ENCODE results near the gene RB1.

The RB1 gene

DNA sequence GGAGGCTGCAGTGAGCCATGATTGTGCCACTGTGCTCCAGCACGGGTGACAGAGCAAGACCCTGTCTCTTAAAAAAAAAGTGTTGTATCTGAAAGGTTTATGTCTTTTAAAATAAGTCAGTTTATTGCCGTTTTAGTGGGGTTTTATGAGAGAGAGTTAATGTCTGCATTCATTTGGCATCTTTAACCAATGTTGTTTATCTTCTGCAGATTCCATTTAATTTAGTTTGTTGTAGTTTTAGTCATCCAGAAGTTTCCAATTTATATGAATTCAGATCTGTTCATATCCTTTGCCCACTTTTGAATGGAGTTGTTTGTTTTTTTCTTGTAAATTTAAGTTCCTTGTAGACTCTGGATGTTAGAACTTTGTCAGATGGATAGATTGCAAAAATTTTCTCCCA, 146.1 kb downstream of the RB1 start:
- DNase-seq (ENCODE audit: low read depth), result no peak

DNA sequence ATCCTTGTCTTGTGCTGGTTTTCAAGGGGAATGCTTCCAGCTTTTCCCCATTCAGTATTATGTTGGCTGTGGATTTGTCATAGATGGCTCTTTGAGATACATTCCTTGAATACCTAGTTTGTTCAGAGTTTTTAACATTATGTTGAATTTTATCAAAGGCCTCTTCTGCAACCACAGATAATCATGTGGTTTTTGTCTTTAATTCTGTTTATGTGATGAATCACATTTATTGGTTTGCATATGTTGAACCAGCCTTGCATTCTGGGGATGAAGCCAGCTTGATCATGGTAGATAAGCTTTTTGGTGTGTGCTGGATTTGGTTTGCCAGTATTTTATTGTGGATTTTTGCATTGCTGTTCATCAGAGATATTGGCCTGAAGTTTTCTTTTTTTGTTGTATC, 147.6 kb downstream of the RB1 start:
- DNase-seq (ENCODE audit: low read depth), result peak; percentile 37

DNA sequence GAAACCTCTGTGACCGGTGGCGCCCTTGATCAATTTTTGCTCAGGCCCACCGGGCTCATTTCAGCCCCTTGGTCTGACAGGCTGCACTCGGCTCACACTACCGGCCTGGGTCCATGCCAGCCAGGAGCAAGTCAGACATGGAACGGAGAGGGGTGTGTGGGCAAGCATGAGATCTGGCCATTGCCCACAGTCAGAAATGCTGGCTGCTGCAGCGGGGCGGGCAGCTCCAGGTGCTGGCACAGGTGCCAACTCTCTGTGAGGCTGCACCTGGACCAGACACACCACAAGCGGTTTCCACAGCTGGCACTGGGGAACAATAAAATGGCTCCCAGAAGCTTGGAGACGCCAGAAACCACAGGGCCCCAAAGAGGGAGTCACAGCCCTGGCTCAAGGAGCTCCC, 153.0 kb downstream of the RB1 start:
- DNase-seq (ENCODE audit: low read depth), result no peak

DNA sequence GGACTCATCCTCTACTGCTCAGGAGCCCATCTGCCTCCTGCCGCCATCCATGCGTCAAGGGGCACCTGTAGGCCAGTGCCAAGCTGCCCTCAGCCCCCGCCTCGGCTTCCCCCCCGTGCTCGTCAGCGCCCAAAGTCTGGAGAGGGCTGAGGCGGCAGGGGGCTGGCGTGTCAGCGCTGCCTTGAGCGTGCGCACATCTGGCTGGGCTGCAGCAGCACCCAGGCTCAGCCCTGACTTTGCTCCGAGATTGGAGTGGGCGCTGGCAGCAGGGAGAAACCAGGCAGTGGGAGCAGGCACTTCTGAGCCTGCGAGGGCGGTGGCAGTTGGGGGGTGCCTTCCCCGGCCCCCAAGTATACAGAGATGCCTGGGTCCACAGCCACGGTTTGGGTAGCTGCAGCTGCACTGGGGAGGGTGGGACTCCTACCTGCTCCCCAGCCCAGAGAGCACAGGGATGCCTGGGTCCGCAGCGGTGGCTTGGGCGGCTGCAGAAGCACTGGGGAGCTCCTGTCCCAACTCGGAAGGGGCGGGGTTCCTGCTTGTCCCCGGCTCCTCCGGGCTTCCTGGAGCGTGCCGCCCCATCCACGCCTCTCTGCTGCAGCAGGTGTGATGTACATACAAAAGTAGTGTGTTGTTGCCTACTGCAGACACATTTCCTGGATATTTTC, 154.2 kb downstream of the RB1 start:
- no peak for DNase-seq (ENCODE audit: low read depth)

DNA sequence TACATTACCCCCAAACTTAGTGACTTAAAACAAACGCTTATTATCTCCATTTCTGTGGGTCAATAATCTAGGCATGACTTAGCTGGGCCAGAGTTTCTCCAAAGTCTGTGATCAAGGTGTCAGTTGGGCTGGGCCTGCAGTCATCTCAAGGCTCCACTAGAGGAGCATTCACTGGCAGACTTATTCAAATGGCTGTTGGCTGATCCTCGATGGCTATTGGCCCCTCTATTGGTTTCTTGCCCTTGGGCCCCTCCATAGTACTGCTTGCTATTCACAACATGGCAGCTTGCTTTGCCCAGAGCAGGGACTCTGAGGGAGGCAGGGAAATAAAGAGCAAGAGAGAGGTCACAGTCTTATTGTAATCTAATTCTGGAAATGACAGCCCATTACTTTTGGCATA, 171.7 kb downstream of the RB1 start:
- DNase-seq (ENCODE audit: low read depth), result no peak

DNA sequence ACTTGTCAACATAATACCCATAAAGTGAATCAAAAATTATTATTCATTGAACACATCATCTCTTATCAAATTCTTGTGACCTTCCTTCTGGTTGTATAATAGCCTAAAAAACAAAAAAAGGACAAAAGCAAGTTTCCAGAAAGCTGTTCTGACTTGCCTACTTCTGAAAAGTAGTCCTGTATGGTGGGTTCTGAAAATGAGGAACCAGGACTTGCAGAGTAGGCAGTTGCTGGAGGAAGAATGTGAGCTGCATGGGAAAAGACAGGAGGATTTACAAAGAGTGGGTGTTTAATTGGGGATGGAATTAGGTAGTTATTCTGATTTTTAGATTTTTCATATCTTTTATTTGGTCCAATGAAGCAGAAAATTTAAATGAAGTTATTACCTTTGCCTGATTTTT, 172.7 kb downstream of the RB1 start:
- no peak for DNase-seq (ENCODE audit: low read depth)

DNA sequence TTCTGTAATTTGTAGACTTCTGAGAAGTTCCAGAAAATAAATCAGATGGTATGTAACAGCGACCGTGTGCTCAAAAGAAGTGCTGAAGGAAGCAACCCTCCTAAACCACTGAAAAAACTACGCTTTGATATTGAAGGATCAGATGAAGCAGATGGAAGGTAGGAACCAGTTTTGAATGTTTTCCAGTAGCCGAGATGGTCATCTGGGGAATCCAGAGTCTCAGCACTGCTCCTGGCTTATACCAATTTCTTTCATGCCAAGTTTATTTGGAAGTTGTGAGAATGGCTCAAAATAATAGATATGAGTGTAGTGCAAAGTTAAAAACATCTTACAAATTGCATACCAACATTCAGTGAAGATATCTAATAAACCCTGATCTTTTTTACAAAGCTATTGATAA, 173.1 kb downstream of the RB1 start:
- no peak for DNase-seq (ENCODE audit: low read depth)

DNA sequence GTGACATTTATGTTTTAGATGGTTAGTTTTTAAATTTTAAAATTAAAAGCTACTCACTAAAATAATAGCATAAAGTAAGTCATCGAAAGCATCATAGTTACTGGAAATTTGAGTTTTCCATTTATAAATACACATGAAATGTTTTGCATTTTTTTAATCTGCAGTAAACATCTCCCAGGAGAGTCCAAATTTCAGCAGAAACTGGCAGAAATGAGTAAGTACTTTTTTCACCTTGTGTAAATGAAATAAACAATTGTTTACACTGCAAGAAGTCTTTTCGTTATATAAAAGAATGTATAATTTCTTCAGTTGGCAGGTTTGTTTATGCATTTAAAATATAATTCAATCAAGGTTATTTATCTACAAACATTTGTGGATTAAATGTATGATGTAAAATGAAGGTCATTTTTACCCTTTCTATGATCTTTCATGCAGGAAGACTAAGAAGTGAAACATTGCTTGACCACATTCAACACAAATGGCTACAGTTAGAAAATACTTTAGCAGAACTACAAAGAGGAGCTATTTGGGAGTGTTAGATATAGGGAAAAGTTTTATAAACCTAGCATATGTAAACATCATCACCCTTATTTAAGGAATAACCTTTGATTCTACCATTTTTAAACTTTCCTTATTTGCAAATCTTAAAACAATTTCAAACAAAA, 173.8 kb downstream of the RB1 start:
- DNase-seq (ENCODE audit: low read depth), result no peak

DNA sequence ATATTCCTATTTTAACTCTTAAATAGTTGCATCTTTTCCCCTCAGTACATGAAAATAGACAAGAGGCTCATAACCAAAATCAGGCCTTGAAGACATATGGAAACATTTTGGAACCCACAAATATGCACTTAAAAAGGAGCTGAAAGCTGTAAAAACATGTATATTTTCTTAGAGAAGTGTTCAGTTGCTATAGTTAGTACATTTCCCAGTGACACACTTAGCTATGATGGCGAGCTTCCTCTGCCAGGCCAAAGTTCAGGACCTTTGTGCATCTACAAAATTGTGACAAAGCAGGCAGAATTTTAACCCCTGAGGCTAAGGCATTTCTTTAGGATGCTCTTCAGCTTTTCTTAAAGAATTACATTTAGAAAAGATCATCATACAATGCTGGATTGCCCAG, 174.8 kb downstream of the RB1 start:
- DNase-seq (ENCODE audit: low read depth), result no peak

DNA sequence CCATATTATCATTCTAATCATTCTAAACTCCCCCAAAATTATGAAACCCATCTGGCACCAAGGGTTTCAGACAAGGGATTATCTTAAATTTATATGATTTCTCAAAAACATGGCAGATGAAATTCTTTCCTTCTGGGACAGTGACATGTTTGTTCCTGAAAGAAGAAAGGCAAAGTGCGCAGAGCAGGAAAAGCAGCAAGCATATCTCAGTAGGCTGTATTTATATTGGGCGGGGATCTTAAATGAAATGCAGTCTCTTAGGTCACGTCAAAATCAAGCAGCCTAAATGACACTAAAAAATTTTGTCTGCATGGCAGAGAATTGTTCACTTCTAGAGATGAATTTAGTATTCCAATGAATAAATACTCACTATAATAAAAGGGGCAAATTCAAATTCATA, 180.0 kb downstream of the RB1 start:
- no peak for DNase-seq (ENCODE audit: low read depth)

DNA sequence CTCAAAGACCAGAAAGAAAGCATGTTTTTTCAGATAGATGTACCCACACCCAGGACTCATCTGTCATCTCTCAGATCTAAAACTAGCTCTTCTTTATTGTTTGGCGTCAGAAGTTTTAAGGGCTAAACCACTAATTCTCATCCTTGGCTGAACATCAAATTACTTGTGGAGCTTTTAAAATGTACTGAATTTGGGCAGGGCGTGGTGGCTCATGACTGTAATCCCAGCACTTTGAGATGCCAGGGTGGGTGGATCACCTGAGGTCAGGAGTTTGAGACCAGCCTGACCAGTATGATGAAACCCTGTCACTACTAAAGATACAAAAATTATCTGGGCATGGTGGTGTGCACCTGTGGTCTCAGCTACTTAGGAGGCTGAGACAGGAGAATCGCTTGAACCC, 181.9 kb downstream of the RB1 start:
- no peak for DNase-seq (ENCODE audit: low read depth)

DNA sequence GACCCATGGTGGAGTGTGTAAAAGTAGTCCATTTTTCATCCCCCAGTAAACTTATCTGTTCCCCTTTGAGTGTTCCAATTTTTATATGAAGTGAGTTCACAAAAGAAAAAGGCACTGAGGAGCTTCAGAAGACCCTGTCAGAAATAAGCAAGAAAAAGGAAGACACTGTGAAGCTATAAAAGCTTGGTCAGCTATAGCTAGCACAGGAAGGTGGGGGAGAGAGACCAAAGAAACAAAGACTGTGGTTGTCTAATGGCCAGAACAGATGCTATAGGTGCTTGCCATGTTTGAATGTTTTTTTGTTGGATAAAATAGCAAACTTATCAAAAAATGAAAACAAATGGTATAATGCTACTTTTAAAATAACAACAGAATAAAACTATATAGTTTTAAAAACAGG, 182.8 kb downstream of the RB1 start:
- no peak for DNase-seq (ENCODE audit: low read depth)

DNA sequence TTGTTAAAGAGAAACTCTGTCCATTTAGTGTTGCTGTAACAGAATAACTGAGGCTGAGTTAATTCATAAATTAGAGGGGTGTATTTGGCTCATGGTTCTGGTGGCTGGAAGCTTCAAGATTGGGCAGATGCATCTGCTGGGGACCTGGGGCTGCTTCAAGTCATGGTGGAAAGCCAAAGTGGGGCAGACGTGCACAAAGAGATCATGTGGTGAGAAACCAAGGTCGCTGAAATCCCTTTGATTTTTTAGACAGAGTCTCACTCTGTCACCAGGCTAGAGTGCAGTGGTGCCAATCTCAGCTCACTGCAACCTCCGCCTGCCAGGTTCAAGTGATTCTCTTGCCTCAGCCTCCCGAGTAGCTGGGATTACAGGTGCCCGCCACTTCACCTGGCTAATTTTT, 183.3 kb downstream of the RB1 start:
- DNase-seq (ENCODE audit: low read depth), result no peak

DNA sequence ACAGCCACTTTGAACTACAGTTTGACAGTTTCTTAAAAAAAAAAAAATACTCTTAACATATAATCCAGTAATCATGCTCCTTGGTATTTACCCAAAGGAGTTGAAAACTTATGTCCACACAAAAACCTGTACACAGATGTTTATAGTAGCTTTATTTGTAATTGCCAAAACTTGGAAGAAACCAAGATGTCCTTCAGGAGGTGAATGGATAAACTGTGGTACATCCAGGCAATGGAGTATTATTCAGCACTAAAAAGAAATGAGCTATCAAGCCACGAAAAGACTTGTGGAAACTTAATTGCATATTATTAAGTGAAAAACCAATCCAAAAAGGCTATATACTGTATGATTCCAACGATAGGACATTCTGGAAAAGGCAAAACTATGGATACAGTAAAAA, 184.4 kb downstream of the RB1 start:
- no peak for DNase-seq (ENCODE audit: low read depth)

DNA sequence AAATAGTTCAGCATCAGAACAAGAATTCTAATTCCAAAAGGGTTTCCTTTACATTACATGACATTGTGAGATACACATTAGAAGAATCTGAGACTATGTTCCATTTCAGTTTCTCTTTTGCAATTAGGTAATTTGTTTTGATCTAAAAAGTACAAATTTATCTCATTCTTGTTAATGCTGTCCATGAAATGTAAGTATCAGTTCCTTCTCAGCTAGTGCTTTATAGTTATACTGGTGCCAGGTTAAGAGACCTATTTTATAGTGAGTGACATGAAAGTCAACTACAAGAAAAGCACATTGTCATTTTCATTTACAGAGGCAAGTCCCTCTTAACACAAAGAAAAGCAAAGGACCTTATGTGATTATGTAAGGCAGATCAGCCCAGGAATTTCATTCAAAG, 185.4 kb downstream of the RB1 start:
- no peak for DNase-seq (ENCODE audit: low read depth)

DNA sequence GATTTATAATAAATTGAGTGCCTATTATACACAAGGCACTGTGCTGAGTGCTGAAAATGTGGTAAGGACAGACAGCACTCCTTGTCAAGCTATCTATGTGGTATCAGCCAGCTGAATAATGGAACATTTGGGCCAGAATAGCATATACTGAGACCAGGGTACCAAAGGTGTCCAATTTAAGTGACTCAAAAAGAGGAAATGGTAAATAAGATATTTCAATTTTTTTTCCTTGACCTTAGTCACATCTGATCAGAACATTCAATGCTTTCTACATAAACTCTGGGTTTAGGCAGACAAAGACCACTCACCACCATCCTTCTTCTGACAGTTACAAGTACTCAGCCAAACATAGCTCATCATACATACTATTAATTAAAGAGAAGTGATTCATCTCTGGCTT, 186.1 kb downstream of the RB1 start:
- DNase-seq (ENCODE audit: low read depth), result no peak

DNA sequence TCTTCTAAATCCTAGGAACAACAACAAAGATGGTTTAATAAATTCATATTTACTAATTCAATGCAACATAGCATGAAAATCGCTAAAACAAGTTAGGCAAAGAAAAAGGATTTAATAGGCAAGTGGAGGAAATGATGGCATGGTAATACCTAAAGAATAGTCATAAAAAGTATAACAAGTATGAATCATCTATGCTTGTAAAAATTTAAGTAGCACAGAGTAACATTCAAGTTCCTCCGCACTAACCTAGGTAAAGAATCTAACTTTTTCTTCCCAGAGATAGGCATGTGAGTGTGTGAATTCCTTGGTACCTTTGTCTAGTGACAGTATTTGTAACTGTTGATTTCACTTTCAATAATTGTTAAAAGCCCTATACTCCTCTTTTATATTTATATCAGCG, 186.7 kb downstream of the RB1 start:
- no peak for DNase-seq (ENCODE audit: low read depth)

DNA sequence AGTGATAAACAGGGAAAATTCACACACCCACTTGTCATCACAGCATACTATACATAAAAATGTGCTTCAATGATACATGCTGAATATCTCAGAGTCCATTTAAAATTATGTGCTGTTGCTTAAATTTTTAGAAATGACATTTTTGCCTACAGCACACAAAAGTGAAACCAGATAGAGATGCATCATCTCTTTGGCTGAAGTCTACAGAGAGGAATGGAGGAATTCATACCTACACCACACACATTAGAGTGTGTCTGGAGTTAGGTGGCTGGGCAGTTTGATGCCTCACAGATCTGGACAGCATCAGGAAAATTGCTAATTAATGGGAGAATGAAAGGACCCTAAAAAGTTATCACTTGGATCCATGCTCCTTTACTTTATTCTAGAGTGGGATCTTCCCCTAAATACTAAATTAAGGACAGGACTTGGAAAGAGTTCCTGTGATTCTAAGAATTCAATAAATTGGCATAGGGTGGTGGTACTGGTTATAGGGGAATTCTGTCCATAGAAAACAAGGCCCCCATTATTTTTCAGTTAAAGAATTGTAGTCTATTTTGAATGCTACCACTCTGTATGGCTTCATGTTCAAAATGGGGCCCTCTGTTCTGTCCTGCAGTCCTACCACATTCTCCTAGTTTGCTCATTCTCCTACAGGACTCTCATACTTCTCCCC, 188.0 kb downstream of the RB1 start:
- peak; percentile 11 for DNase-seq (ENCODE audit: low read depth)

DNA sequence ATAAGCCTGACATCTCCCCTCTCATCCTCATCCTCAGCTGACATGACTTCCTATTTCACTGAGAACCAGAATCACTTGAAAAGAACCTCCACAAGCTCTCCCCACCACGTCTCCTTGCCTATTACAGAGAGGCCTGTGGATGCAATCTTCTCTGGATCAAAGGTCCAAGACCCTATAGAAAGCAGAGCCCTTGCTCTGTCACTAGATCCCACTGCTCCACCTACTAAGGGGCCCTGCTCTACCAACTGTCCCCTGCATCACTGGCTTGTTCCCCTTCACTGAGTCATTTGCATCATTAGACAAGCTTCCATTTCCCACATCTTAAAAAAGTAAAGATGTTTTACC, 188.5 kb downstream of the RB1 start:
- no peak for DNase-seq (ENCODE audit: low read depth)

DNA sequence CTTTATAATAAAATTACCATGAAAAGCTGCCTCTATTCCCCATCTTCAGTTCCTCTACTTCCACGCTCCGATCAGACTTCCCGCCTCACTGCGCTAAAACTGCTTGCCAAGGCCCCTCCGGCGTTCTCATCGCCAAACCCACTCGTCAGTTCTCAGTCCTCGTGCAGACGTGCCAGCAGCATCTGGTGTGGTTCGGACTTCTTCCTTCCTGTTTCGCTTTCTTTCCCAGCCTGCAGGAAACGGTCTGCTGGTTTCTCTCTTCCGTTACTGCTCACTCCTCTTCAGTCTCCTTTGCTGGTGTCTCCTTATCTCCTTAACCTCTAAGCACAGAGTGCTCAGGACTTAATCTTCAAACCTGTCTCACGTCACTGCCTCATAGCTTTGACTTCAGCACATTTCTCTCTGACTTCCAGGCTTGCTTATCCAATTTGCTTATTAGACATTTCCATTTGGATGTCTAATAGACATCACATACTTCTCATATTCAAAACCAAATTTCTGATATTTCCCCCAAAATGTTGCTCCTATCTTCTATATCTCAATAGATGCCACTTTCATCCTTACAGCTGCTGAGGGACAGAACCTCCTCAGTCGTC, 189.0 kb downstream of the RB1 start:
- peak; percentile 88 for DNase-seq (ENCODE audit: low read depth)

DNA sequence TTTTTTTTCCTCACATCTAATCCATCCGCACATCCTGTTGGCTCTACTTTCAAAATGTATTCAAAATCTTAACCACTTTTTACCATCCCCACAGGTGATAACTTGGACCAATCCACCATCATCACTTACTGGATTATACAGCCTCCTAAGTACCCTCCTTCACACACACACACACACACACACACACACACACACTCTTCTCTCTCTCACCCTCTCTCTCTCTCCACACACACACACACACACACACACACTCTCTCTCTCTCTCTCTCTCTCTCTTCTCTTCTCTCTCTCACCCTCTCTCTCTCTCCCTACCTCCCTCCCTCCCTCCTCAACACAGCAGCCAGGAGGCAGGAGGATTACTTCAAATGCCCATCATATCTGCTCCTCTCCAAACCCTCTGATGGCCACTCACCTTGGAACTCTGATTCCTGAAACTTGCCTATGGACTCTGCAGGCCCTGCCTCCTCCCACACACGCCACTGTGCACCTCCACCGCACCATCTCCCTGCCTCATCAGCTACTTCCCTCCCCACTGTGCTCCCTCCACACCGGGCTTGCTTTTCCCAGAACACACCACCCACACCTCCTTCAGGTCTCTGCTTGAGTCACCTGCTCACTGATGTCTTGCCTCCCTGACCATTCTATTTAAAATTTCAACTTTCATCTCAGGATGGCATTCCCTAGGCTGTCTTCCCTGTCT, 189.7 kb downstream of the RB1 start:
- peak; percentile 19 for DNase-seq (ENCODE audit: low read depth)

DNA sequence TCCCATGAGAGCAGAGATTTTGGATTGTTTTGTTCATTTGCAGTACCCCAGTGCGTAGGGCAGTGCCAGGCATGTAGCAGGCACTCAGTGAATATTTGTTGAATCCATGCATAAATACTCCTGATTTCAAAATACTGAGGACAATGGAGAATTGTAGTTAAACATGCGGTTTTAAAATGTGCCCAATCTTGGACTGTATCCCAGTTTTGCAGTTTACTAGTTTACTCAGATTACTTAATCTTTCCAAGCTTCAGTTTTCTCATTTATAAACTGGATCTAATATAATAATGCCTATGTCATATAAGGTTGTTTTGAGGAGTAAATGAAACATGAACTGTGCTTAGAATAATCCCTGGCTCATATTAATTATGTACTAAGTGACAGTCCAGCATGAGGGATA, 190.3 kb downstream of the RB1 start:
- no peak for DNase-seq (ENCODE audit: low read depth)

DNA sequence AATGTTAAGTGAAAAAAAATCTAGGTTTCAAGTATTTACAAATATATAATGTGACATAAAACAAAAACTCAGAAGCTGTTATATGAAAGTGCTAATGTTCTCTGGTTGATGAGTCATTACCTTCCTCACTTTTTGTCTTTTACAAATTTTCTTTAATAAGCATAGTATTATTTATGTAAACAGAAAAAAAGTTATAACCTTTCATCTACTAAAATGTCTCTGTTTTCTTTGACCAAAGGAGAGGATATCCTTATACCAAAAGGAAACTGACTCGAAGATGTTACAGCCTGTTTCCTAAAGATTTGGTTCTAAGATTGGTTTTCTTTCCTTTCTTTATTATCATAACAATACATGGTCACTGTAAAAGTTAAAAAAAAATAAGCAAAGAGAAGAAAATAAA, 191.3 kb downstream of the RB1 start:
- DNase-seq (ENCODE audit: low read depth), result no peak
